B cell (primary cell): Measurements from ENCODE around the gene INTS3. TPM values are rescaled to one million over a fixed set of nuclear protein-coding genes. Genes with fewer than 3 reads are reported as not detected.

Source experiments
- ATAC-seq: fragments of 200-7000 bp; cut with Tn5 transposase; one replicate; pipeline ENCODE4 v1.10.0; 2021; ENCODE audit warnings: low read depth, mild to moderate bottlenecking, moderate number of reproducible peaks, moderate library complexity
- CTCF ChIA-PET: fragments of 350-600 bp; sonication (Branson Sonifier 250); formaldehyde crosslinking; loops from one replicate; lab custom pipeline; 2021; ENCODE audit warnings: antibody characterized with exemption, inconsistent platforms; lab: Charles Lee
- POLR2A ChIA-PET: fragments of 350-600 bp; sonication (Branson Sonifier 250); formaldehyde crosslinking; loops from one replicate; lab custom pipeline; 2021; ENCODE audit warnings: antibody characterized with exemption; lab: Charles Lee
- DNase-seq: peaks from one replicate; pipeline ENCODE4 v3.0.0; 2013
- H2AFZ ChIP-seq: 2 replicates; pipeline ENCODE4 v1.6.1; 2012; ENCODE audit warnings: mild to moderate bottlenecking, low read depth, low read length; ENCODE audit not compliant: insufficient read depth, poor library complexity, severe bottlenecking
- H3K27ac ChIP-seq, 2 donors: 1 replicate in 1 of 2; 2 replicates in 1 of 2; pipeline ENCODE4 v1.5.1; 2012 to 2013; ENCODE audit warnings: low read length in 2 of 2, mild to moderate bottlenecking in 2 of 2, moderate library complexity in 1 of 2
- H3K27me3 ChIP-seq, 4 experiments: fragments of 200-600 bp in 1 of 4; sonication (generic) in 1 of 4; replicated peaks in 1 of 4; 1 replicate in 2 of 4; 2 replicates in 2 of 4; pipeline versions ENCODE4 v1.6.1 to v1.7.0; 2013 to 2016; ENCODE audit warnings: low read length in 3 of 4, mild to moderate bottlenecking in 2 of 4, mixed read lengths in 1 of 4, moderate library complexity in 1 of 4; ENCODE audit not compliant: insufficient read depth in 4 of 4, control insufficient read depth in 3 of 4; ENCODE audit errors: control extremely low read depth in 1 of 4
- H3K36me3 ChIP-seq, 2 experiments: replicated peaks in 1 of 2; 1 replicate in 1 of 2; 2 replicates in 1 of 2; pipeline versions ENCODE4 v1.6.1 to v1.7.1; 2013; ENCODE audit warnings: low read length in 1 of 2; ENCODE audit not compliant: insufficient read depth in 2 of 2, control insufficient read depth in 1 of 2; ENCODE audit errors: control extremely low read depth in 1 of 2, extremely low read depth in 1 of 2
- H3K4me1 ChIP-seq, 2 donors: fragments of 200-600 bp in 1 of 2; sonication (generic) in 1 of 2; 1 replicate in 1 of 2; 2 replicates in 1 of 2; pipeline versions ENCODE4 v1.5.1 to v1.6.1; 2013 to 2017; ENCODE audit warnings: low read length in 2 of 2; ENCODE audit not compliant: control insufficient read depth in 2 of 2, insufficient read depth in 2 of 2
- H3K4me2 ChIP-seq: replicated peaks from 2 replicates; pipeline ENCODE3; 2012; ENCODE audit warnings: mild to moderate bottlenecking, low read depth, low read length; ENCODE audit not compliant: poor library complexity, severe bottlenecking
- H3K4me3 ChIP-seq, 5 experiments: fragments of 200-600 bp in 1 of 5; sonication (generic) in 1 of 5; 1 replicate in 3 of 5; 2 replicates in 2 of 5; pipeline versions ENCODE4 v1.5.1 to v1.7.0; 2011 to 2016; ENCODE audit warnings: low read length in 4 of 5, mild to moderate bottlenecking in 4 of 5, low read depth in 2 of 5, control low read depth in 1 of 5, moderate library complexity in 1 of 5; ENCODE audit not compliant: insufficient read depth in 1 of 5; ENCODE audit errors: control extremely low read depth in 1 of 5, extremely low read depth in 1 of 5
- H3K79me2 ChIP-seq: fragments of 200-600 bp; sonication (generic); one replicate; pipeline ENCODE4 v1.6.0; 2016; ENCODE audit warnings: low read length; ENCODE audit not compliant: control insufficient read depth, insufficient read depth
- H3K9ac ChIP-seq: fragments of 200-600 bp; sonication (generic); 2 replicates; pipeline ENCODE4 v1.6.1; 2017; ENCODE audit warnings: mild to moderate bottlenecking, low read length, moderate library complexity
- H3K9me3 ChIP-seq, 3 donors: one replicate each; pipeline versions ENCODE4 v1.6.1 to v1.7.1; 2013; ENCODE audit warnings: low read length in 2 of 3; ENCODE audit not compliant: control insufficient read depth in 2 of 3, insufficient read depth in 1 of 3; ENCODE audit errors: control extremely low read depth in 1 of 3
- H4K20me1 ChIP-seq: 2 replicates; pipeline ENCODE4 v1.6.0; 2012; ENCODE audit warnings: mild to moderate bottlenecking, low read length; ENCODE audit not compliant: insufficient read depth, control insufficient read depth, poor library complexity, severe bottlenecking
- H3K27ac Mint-ChIP-seq: one replicate; pipeline ENCODE4 v1.8.0; 2021; ENCODE audit warnings: mixed read lengths
- H3K27me3 Mint-ChIP-seq: one replicate; pipeline ENCODE4 v1.8.0; 2021; ENCODE audit warnings: mixed read lengths
- H3K4me1 Mint-ChIP-seq: one replicate; pipeline ENCODE4 v1.8.0; 2021; ENCODE audit warnings: mixed read lengths
- H3K4me3 Mint-ChIP-seq: one replicate; pipeline ENCODE4 v1.8.0; 2021; ENCODE audit warnings: mixed read lengths
- H3K9me3 Mint-ChIP-seq: one replicate; pipeline ENCODE4 v1.8.0; 2022; ENCODE audit warnings: mixed read lengths; ENCODE audit not compliant: insufficient read depth
- EZH2 ChIP-seq: IDR thresholded peaks from 2 replicates; pipeline ENCODE4 v1.6.1; 2012; ENCODE audit warnings: borderline replicate concordance, low read depth, mild to moderate bottlenecking, moderate library complexity, low read length; ENCODE audit not compliant: insufficient read depth, poor library complexity, severe bottlenecking
- WGBS: methylation state at CpG from one replicate; pipeline ENCODE4 v1.1.5; 2013; ENCODE audit warnings: missing lambda C conversion rate; ENCODE audit not compliant: insufficient coverage; 5-methylcytosine and 5-hydroxymethylcytosine counted together
- intact Hi-C: fragments of 100-400 bp; cut with micrococcal nuclease; formaldehyde crosslinking; loops from one replicate; pipeline ENCODE4 v1.10.0; 2022
- polyA plus RNA-seq: library from polyadenylated mRNA; depleted of rRNA; stranded (reverse); fragments of >200 nt; gene quantifications from 2 replicates; pipeline ENCODE4 v1.2.3, GENCODE V29; 2012
- total RNA-seq, 2 donors: library from RNA; stranded (reverse); fragments of 120-200 nt in 1 of 2; gene quantifications; 1 replicate in 1 of 2; 2 replicates in 1 of 2; pipeline versions ENCODE4 v1.2.3 to v1.2.4, GENCODE V29; 2013 to 2022
- TF ChIP-seq, protein P1 (sequence below): fragments of 200-600 bp; IDR thresholded peaks from one replicate; pipeline ENCODE4 v1.8.0; 2022; ENCODE audit warnings: antibody characterized with exemption, mild to moderate bottlenecking

The INTS3 gene
- total and polyA plus RNA-seq, 2 donors (not counting 1 experiment from before 2014, with no cell fraction given), result 69.1 to 84.1 TPM

DNA sequence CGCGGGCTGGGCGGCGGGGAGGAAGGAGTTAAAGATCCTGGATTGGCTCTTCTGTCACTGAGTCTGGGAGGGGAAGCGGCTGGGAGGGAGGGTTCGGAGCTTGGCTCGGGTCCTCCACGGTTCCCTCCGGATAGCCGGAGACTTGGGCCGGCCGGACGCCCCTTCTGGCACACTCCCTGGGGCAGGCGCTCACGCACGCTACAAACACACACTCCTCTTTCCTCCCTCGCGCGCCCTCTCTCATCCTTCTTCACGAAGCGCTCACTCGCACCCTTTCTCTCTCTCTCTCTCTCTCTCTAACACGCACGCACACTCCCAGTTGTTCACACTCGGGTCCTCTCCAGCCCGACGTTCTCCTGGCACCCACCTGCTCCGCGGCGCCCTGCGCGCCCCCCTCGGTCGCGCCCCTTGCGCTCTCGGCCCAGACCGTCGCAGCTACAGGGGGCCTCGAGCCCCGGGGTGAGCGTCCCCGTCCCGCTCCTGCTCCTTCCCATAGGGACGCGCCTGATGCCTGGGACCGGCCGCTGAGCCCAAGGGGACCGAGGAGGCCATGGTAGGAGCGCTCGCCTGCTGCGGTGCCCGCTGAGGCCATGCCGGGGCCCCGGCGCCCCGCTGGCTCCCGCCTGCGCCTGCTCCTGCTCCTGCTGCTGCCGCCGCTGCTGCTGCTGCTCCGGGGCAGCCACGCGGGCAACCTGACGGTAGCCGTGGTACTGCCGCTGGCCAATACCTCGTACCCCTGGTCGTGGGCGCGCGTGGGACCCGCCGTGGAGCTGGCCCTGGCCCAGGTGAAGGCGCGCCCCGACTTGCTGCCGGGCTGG lies 49.1 kb upstream of the INTS3 start, which contains the start of gene NPR1:
Gene NPR1, plus strand, starts transcription at position 170 of the 818 bp plus-strand sequence. Its CDS starts 421 bp downstream, at position 591.
- H3K9ac ChIP-seq, result peak within 1 kb of the TSS; percentile 63
- ChIA-PET CTCF (interaction anchor here (0.6 to 6.4 kb wide), 9 partner anchors 72 to 312 kb away, joined by 3 to 50 read pairs (median 4); partner anchors contain the start of genes RAB13, RPS27 and SLC27A3), POLR2A (interaction anchor here (0.6 to 1.7 kb wide), 4 partner anchors 45 to 622 kb away, joined by 3 to 4 read pairs (median 4); partner anchors contain the start of gene CHTOP)
- H3K9me3 Mint-ChIP-seq, result no peaks in the 10 kb centered on the region
- peaks cover 51% of the 10 kb centered on the region for H3K27me3 Mint-ChIP-seq
- WGBS, result 3% methylated on average over 72 of the region's 78 CpGs
- H3K27ac ChIP-seq, result no peak within 1 kb of the TSS
- peak within 1 kb of the TSS; percentile 86 for H2AFZ ChIP-seq
- ATAC-seq (peak; percentile 35), DNase-seq (peak; percentile 62)
- H3K27me3 ChIP-seq, result peaks cover 0 to 37% (median 24%) of the 10 kb centered on the region in 4 experiments
- intact Hi-C loops, result loop anchor here (5.0 to 10.0 kb wide), 2 partner anchors 144 to 166 kb away; partner anchors contain the start of gene S100A6
- no peaks in the 10 kb centered on the region for H3K79me2 ChIP-seq
- TF ChIP-seq, protein P1, sequence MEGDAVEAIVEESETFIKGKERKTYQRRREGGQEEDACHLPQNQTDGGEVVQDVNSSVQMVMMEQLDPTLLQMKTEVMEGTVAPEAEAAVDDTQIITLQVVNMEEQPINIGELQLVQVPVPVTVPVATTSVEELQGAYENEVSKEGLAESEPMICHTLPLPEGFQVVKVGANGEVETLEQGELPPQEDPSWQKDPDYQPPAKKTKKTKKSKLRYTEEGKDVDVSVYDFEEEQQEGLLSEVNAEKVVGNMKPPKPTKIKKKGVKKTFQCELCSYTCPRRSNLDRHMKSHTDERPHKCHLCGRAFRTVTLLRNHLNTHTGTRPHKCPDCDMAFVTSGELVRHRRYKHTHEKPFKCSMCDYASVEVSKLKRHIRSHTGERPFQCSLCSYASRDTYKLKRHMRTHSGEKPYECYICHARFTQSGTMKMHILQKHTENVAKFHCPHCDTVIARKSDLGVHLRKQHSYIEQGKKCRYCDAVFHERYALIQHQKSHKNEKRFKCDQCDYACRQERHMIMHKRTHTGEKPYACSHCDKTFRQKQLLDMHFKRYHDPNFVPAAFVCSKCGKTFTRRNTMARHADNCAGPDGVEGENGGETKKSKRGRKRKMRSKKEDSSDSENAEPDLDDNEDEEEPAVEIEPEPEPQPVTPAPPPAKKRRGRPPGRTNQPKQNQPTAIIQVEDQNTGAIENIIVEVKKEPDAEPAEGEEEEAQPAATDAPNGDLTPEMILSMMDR, result no peak
- TF ChIP-seq EZH2, result peak; percentile 86
- H3K4me3 Mint-ChIP-seq, result peak within 1 kb of the TSS; percentile 94
- H3K4me3 ChIP-seq, result peak within 1 kb of the TSS; percentile 16 to 57 (median 48)
- peaks cover 26 to 30% of the 10 kb centered on the region in 2 donors for H3K4me1 ChIP-seq
- no peaks in the 10 kb centered on the region for H4K20me1 ChIP-seq
- peaks cover 0 to 8% (median 0%) of the 10 kb centered on the region in 3 donors for H3K9me3 ChIP-seq
- peaks cover 26% of the 10 kb centered on the region for H3K4me1 Mint-ChIP-seq
- peak within 1 kb of the TSS; percentile 88 for H3K4me2 ChIP-seq
- H3K36me3 ChIP-seq, result no peaks in the 10 kb centered on the region
- peak within 1 kb of the TSS; percentile 26 for H3K27ac Mint-ChIP-seq
